Endothelial cell (in vitro differentiated cells): ENCODE data around the gene PRSS50. TPM values are rescaled to one million over a fixed set of nuclear protein-coding genes. Genes with fewer than 3 reads are reported as not detected.

ENCODE experiments used
- DNase-seq: peaks from one replicate; pipeline ENCODE4 v3.0.0; 2021; ENCODE audit warnings: low spot score
- H3K27ac Mint-ChIP-seq: one replicate; pipeline ENCODE4 v1.8.0; 2021; ENCODE audit warnings: mixed read lengths, inconsistent platforms; ENCODE audit not compliant: unreplicated experiment
- H3K27me3 Mint-ChIP-seq: one replicate; pipeline ENCODE4 v1.8.0; 2021; ENCODE audit warnings: mild to moderate bottlenecking, moderate library complexity, mixed read lengths, inconsistent platforms; ENCODE audit not compliant: unreplicated experiment
- H3K36me3 Mint-ChIP-seq: one replicate; pipeline ENCODE4 v1.8.0; 2021; ENCODE audit warnings: mild to moderate bottlenecking, low read depth, mixed read lengths, inconsistent platforms; ENCODE audit not compliant: unreplicated experiment
- H3K4me1 Mint-ChIP-seq: one replicate; pipeline ENCODE4 v1.8.0; 2021; ENCODE audit warnings: mild to moderate bottlenecking, mixed read lengths, inconsistent platforms; ENCODE audit not compliant: unreplicated experiment
- H3K4me3 Mint-ChIP-seq: one replicate; pipeline ENCODE4 v1.8.0; 2021; ENCODE audit warnings: mild to moderate bottlenecking, mixed read lengths, inconsistent platforms; ENCODE audit not compliant: unreplicated experiment
- H3K9me3 Mint-ChIP-seq: one replicate; pipeline ENCODE4 v1.8.0; 2021; ENCODE audit warnings: mixed read lengths, inconsistent platforms; ENCODE audit not compliant: unreplicated experiment
- CTCF ChIP-seq: fragments of 200-600 bp; sonication (generic); IDR thresholded peaks from one replicate; pipeline ENCODE4 v1.5.0; 2021; ENCODE audit warnings: antibody characterized with exemption; ENCODE audit not compliant: unreplicated experiment
- total RNA-seq: library from RNA; stranded (reverse); fragmentation: NEBNext Ultra II Directional; extraction: Animal tissue kit (Norgen Biotek cat#: 25700); gene quantifications from one replicate; pipeline ENCODE4 v1.2.1, GENCODE V29; 2021; ENCODE audit not compliant: unreplicated experiment

Gene PRSS50
- total RNA-seq, 1 donor from 2014 or later = 0.38 TPM

- H3K27me3 Mint-ChIP-seq = peaks cover 7% of the 10 kb centered on the region
- no peak for DNase-seq
Observed at GRCh38 chr3:46669191-46669999, 48.3 kb downstream of the PRSS50 start.

GRCh38 chr3:46668591-46668990 is 49.1 kb downstream of the PRSS50 start:
- Mint-ChIP-seq H3K27me3 (peaks cover 9% of the 10 kb centered on the region), H3K9me3 (no peaks in the 10 kb centered on the region), H3K4me1 (no peaks in the 10 kb centered on the region), H3K36me3 (no peaks in the 10 kb centered on the region), H3K27ac (no peak overlapping the region), H3K4me3 (no peak overlapping the region)
- TF ChIP-seq CTCF = no peak
- no peak for DNase-seq

More at GRCh38 chr3:46669191-46669999, 48.3 kb downstream of the PRSS50 start:
- no peaks in the 10 kb centered on the region for H3K9me3 Mint-ChIP-seq
- H3K4me1 Mint-ChIP-seq = no peaks in the 10 kb centered on the region
- H3K36me3 Mint-ChIP-seq = peaks cover 3% of the 10 kb centered on the region
- TF ChIP-seq CTCF = no peak
- H3K27ac Mint-ChIP-seq = no peak overlapping the region
- H3K4me3 Mint-ChIP-seq = no peak overlapping the region

GRCh38 chr3:46668116-46668515 is 49.6 kb downstream of the PRSS50 start:
- H3K27me3 Mint-ChIP-seq = peaks cover 7% of the 10 kb centered on the region
- no peaks in the 10 kb centered on the region for H3K9me3 Mint-ChIP-seq
- DNase-seq = no peak
- no peak overlapping the region for H3K4me3 Mint-ChIP-seq
- no peak overlapping the region for H3K27ac Mint-ChIP-seq
- no peak for TF ChIP-seq CTCF
- H3K36me3 Mint-ChIP-seq = no peaks in the 10 kb centered on the region
- no peaks in the 10 kb centered on the region for H3K4me1 Mint-ChIP-seq

- no peak for TF ChIP-seq CTCF
- Mint-ChIP-seq H3K27ac (no peak overlapping the region), H3K27me3 (peaks cover 9% of the 10 kb centered on the region), H3K36me3 (no peaks in the 10 kb centered on the region), H3K4me3 (no peak overlapping the region), H3K4me1 (no peaks in the 10 kb centered on the region), H3K9me3 (no peaks in the 10 kb centered on the region)
- DNase-seq = no peak
Observed at GRCh38 chr3:46667657-46668056, 50.0 kb downstream of the PRSS50 start.

GRCh38 chr3:46667061-46667621 is 50.5 kb downstream of the PRSS50 start:
- Mint-ChIP-seq H3K27me3 (peaks cover 12% of the 10 kb centered on the region), H3K9me3 (no peaks in the 10 kb centered on the region)
- DNase-seq = no peak

More at GRCh38 chr3:46667061-46667621, 50.5 kb downstream of the PRSS50 start:
- no peaks in the 10 kb centered on the region for H3K4me1 Mint-ChIP-seq
- no peaks in the 10 kb centered on the region for H3K36me3 Mint-ChIP-seq
- H3K4me3 Mint-ChIP-seq = no peak overlapping the region
- TF ChIP-seq CTCF = no peak
- H3K27ac Mint-ChIP-seq = no peak overlapping the region
